ENCODE measurements around the gene IMP3. TPM values are rescaled to one million over a fixed set of nuclear protein-coding genes. Genes with fewer than 3 reads are reported as not detected.
A peak's percentile ranks its signal among the peaks of the same experiment; 100 is the strongest.

The IMP3 gene
- polyA plus RNA-seq, 3 donors from 2014 or later = 193 to 238 (median 221) TPM

DNA sequence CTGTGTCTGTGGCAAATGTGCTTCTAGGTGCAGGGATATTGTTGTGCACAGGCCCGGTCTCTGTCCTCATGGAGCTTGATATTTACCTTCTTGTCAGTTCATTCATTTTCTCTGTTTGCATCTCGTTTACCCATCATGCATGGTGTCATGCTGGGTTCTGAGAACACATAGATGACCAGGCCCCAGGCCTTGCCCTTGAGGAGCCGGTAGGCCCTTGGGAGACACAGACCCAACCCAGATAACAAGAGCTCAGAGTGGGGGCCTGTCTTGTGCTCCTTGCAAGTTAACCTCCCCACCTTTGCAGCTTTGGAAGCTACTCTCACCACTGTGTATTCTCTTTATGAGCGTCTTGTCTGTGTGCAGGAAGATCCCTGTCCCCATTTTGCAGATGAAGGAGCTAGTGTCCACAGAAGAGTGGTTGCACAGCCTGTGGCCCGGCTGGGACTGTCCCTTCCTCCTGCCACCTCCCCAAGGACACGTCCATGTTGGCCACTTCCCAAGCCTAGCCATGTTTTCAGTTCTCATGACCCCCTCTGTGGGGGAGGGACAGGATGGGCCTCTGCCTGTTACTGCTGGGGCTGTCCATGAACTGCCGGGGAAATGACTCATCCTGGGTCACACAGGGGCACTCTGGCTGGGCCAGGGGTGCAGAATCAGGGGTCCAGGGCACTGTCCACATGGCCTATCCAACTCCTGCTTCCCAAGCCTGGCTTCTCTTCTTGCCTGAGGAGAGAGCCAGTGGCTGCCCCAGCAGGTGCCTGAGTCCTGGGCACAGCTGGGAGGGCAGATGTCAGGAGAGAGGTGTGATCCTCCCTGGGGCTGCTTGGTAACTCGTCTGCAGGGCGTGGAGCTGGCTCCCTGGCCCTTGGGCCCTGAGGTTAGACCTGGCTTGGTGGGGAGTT, 11.1 kb upstream of the IMP3 start:
- Mint-ChIP-seq H3K4me3 (peak overlapping the region in 3 of 5 donors; percentile 11 to 70 (median 24)), H3K9me3 (no peaks in the 10 kb centered on the region), H3K36me3 (no peaks in the 10 kb centered on the region), H3K27ac (peak overlapping the region in 5 of 6 donors; percentile 5 to 84 (median 23)), H3K4me1 (peaks cover 29 to 35% of the 10 kb centered on the region in 2 donors), H3K27me3 (ENCODE audit: low read depth in 3 of 3) (peaks cover 0 to 5% (median 3%) of the 10 kb centered on the region in 3 donors)
- no peak for DNase-seq

DNA sequence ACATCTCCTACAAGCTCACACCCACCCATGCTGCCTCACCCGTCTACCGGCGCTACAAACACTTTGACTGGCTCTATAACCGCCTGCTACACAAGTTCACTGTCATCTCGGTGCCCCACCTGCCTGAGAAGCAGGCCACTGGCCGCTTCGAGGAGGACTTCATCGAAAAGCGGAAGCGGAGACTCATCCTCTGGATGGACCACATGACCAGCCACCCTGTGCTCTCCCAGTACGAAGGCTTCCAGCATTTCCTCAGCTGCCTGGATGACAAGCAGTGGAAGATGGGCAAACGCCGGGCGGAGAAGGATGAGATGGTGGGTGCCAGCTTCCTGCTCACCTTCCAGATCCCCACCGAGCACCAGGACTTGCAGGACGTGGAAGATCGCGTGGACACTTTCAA, 9.8 kb upstream of the IMP3 start:
- Mint-ChIP-seq H3K27ac (peak overlapping the region in 1 of 6 donors; percentile 57), H3K4me3 (peak overlapping the region in 4 of 5 donors; percentile 39 to 77 (median 57))

DNA sequence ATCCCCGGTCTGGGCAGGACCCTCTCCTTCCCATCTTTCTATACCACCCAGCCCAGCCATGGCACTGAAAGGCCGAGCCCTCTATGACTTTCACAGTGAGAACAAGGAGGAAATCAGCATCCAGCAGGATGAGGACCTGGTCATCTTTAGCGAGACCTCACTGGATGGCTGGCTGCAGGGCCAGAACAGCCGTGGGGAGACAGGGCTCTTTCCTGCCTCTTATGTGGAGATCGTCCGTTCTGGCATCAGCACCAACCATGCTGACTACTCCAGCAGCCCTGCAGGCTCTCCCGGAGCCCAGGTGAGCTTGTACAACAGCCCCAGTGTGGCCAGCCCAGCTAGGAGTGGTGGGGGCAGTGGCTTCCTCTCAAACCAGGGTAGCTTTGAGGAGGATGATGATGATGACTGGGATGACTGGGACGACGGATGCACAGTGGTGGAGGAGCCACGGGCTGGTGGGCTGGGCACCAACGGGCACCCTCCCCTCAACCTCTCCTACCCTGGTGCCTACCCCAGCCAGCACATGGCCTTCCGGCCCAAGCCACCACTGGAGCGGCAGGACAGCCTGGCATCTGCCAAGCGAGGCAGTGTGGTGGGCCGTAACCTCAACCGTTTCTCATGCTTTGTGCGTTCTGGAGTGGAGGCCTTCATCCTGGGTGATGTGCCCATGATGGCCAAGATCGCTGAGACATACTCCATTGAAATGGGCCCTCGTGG, 9.2 kb upstream of the IMP3 start:
- peaks cover 0 to 2% (median 0%) of the 10 kb centered on the region in 6 donors for H3K9me3 Mint-ChIP-seq
- H3K4me3 Mint-ChIP-seq = peak overlapping the region; percentile 39 to 90 (median 87)
- H3K27ac Mint-ChIP-seq = peak overlapping the region in 4 of 6 donors; percentile 12 to 57 (median 34)
- no peaks in the 10 kb centered on the region for H3K36me3 Mint-ChIP-seq
- peaks cover 0 to 4% (median 1%) of the 10 kb centered on the region in 3 donors for H3K27me3 Mint-ChIP-seq (ENCODE audit: low read depth in 3 of 3)
- DNase-seq = no peak
- H3K4me1 Mint-ChIP-seq = peaks cover 29 to 35% of the 10 kb centered on the region in 2 donors

More for the DNA sequence above, 9.8 kb upstream of the IMP3 start:
- peaks cover 0 to 2% (median 0%) of the 10 kb centered on the region in 6 donors for H3K9me3 Mint-ChIP-seq
- H3K27me3 Mint-ChIP-seq (ENCODE audit: low read depth in 3 of 3) = peaks cover 0 to 4% (median 1%) of the 10 kb centered on the region in 3 donors
- no peaks in the 10 kb centered on the region for H3K36me3 Mint-ChIP-seq
- H3K4me1 Mint-ChIP-seq = peaks cover 29 to 35% of the 10 kb centered on the region in 2 donors
- no peak for DNase-seq

DNA sequence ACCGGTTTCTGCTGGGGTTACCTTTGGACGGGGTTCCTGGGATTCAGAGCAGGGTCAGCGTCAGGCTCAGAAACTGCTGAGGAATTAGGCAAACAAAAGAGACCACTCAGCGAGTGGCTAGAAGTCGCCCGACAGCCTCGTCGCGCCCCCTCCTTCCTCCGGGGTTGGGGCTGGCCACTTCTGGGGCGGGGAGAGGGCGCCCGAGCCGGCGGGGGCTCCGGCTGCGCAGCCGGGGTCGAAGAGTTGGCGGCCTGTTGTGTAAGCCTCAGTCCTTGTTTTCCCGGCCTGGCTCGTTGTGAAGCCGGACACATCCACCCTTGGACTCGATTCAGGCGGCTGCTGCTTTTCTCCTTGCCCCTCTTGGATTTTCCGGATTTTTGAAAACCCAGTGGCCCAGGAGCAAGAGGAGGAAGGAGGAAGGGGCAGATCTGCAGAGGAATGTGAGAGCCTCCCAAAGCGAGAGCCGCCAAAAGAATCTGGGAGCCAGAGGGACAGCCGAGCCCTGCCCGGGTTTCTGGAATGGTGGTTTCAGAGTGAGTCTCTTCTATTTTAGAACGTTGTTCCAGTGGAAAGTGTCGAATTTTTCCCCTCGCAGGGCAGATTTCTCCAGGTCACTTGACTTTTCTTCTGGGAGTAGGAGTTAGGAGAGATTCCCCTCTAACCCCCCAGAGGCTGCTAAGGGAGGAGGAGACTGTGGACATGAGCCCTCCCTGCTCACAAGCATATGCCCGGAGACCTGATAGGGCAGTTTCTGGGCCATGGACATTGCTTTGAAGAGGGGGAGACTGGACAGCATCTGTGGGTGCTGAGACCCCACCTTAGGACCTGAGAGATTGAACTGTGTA, 8.4 kb upstream of the IMP3 start:
- H3K4me1 Mint-ChIP-seq = peaks cover 29 to 35% of the 10 kb centered on the region in 2 donors
- DNase-seq = no peak
- peaks cover 0 to 4% (median 1%) of the 10 kb centered on the region in 3 donors for H3K27me3 Mint-ChIP-seq (ENCODE audit: low read depth in 3 of 3)
- no peaks in the 10 kb centered on the region for H3K36me3 Mint-ChIP-seq
- H3K9me3 Mint-ChIP-seq = peaks cover 0 to 2% (median 0%) of the 10 kb centered on the region in 6 donors
- peak overlapping the region in 5 of 6 donors; percentile 24 to 84 (median 70) for H3K27ac Mint-ChIP-seq
- peak overlapping the region; percentile 86 to 90 (median 87) for H3K4me3 Mint-ChIP-seq

DNA sequence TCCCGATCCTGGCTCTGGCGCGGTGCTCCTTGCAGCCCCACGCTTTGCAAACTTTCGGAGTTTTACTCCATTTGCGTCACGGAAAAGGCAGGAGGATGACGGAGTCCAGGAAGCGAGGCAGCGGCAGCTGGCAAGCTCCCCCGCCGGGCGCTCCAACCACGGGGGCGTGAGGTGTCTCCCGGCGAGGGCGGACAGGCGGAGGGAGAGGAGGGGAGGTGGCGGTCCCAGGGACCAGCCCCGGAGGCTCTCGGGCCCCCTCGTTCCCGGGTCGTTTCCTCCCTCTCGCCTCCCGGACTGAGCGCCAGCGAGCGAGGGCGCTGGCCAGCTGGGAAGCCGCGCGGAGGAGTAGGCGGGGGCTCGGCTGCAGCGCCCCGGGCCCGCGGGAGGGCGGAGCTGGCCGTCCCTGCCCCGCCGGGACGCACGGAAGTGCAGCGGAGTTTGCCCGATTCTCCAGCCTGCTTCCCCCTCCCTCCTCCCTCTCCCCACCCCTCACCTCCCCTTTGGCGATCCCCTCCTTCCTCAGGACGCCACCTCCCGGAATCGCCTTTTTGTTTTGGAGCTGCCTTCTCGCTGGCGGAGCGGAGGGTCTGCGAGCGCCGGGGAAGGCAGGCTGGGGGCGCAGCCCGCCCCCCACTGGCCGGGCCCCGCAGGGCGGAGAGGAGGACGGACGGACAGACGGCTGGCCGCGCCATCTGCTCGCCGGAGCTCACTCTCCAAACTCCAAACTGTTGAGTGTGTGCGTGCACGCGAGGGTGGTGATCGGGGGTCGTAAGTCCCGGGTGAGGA, 7.5 kb upstream of the IMP3 start, which contains the start of gene SNX33:
TSS of gene SNX33 (plus strand) at position 543 of the 786 bp plus-strand sequence. CDS start 1,191 bp downstream, outside the sequence.
- peak within 1 kb of the TSS; percentile 86 to 90 (median 87) for H3K4me3 Mint-ChIP-seq
- DNase-seq = peak; percentile 52 to 65 (median 60)
- H3K4me1 Mint-ChIP-seq = peaks cover 29 to 35% of the 10 kb centered on the region in 2 donors
- H3K27ac Mint-ChIP-seq = peak within 1 kb of the TSS in 5 of 6 donors; percentile 59 to 84 (median 82)
- peaks cover 0 to 4% (median 1%) of the 10 kb centered on the region in 3 donors for H3K27me3 Mint-ChIP-seq (ENCODE audit: low read depth in 3 of 3)
- peaks cover 0 to 2% (median 0%) of the 10 kb centered on the region in 6 donors for H3K9me3 Mint-ChIP-seq
- H3K36me3 Mint-ChIP-seq = no peaks in the 10 kb centered on the region

DNA sequence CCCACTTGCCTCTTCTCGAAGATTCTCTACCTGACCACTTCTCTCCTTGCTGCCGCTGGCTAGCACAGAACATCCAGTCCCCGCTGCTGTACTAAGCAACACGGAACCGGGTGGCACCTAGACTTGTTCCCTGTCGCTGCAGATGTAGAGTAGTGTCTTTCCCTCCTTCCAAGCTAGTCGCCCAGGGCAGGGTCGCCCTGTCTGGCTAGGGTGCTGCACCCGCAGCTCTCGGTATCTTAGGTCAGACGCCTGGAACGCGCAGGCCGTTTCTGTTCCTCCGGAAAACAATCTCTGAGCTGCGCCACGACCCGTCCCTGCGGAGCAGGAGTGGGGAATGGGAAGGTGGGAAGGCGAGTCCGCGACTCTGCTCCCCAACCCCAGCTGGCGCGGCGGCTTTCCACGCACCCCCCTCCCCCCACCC, 6.9 kb upstream of the IMP3 start:
- peak overlapping the region in 5 of 6 donors; percentile 9 to 82 (median 59) for H3K27ac Mint-ChIP-seq
- peaks cover 29 to 33% of the 10 kb centered on the region in 2 donors for H3K4me1 Mint-ChIP-seq
- peak in 1 of 3 donors; percentile 10 for DNase-seq
- peaks cover 0 to 4% (median 1%) of the 10 kb centered on the region in 3 donors for H3K27me3 Mint-ChIP-seq (ENCODE audit: low read depth in 3 of 3)
- peak overlapping the region; percentile 75 to 89 (median 85) for H3K4me3 Mint-ChIP-seq
- peaks cover 0 to 2% (median 0%) of the 10 kb centered on the region in 6 donors for H3K9me3 Mint-ChIP-seq
- H3K36me3 Mint-ChIP-seq = no peaks in the 10 kb centered on the region

DNA sequence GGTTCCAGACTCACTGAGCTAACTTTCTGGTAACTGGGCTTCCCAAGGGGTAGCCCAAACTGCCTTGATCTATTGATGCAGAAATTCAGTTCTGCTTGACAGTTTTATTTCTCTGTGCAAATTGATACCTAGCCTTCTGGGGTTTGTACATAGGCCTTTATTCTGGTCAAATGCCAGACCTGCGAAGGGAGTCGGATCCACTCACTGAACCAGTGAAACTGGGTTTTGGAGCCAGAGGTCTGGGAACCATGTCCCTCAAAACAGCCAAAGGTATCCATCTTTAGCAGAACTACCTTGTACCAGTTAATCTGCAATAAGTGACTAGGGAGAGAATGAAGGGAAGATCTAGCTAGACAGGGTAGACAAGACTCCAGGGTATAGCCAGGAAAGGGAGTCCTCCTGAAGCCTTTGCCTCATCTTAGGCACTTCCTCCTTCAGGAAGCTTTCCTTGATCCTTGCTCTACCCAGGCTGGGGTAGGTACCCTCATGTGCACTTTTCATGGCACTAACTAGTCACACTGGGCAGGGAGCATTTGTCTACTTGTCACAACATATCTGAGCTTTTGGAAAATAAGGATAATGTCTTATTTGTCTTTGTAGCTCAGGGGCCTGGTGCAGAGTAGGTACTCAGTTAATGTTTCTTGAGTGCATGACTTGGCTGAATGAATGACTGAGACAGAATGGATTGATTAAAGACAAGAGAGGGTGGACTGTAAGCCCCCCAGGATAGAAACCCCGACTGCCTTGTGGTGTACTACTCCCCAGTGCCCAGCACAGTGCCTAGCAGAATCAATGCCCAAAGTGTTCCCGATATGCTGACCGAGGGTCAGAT, 6.3 kb upstream of the IMP3 start:
- Mint-ChIP-seq H3K27me3 (ENCODE audit: low read depth in 3 of 3) (peaks cover 0 to 4% (median 1%) of the 10 kb centered on the region in 3 donors), H3K36me3 (no peaks in the 10 kb centered on the region), H3K4me1 (peaks cover 27% of the 10 kb centered on the region in 2 donors), H3K9me3 (peaks cover 0 to 2% (median 0%) of the 10 kb centered on the region in 6 donors), H3K27ac (peak overlapping the region in 5 of 6 donors; percentile 9 to 82 (median 50)), H3K4me3 (peak overlapping the region; percentile 75 to 89 (median 85))
- no peak for DNase-seq

DNA sequence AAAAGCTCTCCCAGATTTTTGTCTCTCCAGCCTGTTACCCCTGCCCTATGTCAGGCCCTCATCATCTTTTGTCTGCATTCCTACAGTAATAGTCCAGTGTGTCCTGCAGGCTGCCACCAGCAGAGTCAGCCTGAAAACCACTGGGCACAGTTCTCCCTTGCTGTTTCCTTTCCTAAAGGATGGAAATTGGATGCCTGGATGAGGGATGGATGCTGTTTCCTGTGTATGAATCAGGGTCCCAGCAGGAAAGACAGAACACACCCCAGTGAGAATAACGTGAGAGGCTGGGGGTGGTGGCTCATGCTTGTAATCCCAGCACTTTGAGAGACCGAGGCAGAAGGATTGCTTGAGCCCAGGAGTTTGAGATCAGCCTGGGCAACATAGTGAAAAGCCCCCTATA, 4.4 kb upstream of the IMP3 start:
- Mint-ChIP-seq H3K27me3 (ENCODE audit: low read depth in 3 of 3) (peaks cover 0 to 8% (median 5%) of the 10 kb centered on the region in 3 donors), H3K4me1 (peaks cover 21 to 31% of the 10 kb centered on the region in 2 donors), H3K9me3 (peaks cover 0 to 2% (median 0%) of the 10 kb centered on the region in 6 donors), H3K27ac (no peak overlapping the region), H3K4me3 (no peak overlapping the region), H3K36me3 (no peaks in the 10 kb centered on the region)
- no peak for DNase-seq

DNA sequence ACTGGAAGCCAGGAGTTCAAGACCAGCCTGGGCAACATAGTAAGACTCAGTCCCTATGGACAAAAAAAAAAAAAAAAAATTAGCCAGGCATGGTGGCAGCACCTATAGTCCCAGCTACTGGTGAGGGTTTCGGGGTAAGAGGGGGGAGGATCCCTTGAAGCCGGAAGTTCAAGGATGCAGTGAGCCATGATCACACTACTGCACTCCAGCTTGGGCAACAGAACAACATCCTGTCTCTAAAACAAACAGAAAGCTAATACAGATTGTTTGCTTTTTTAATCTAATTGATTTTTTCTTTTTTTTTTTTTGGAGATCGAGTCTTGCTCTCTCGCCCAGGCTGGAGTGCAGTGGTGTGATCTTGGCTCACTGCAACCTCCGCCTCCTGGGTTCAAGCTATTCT, 1.6 kb upstream of the IMP3 start:
- peaks cover 0 to 3% (median 0%) of the 10 kb centered on the region in 3 donors for H3K36me3 Mint-ChIP-seq
- no peak overlapping the region for H3K27ac Mint-ChIP-seq
- no peak overlapping the region for H3K4me3 Mint-ChIP-seq
- peaks cover 0 to 7% (median 3%) of the 10 kb centered on the region in 3 donors for H3K27me3 Mint-ChIP-seq (ENCODE audit: low read depth in 3 of 3)
- H3K9me3 Mint-ChIP-seq = peaks cover 0 to 2% (median 0%) of the 10 kb centered on the region in 6 donors
- DNase-seq = no peak
- H3K4me1 Mint-ChIP-seq = peaks cover 39 to 42% of the 10 kb centered on the region in 2 donors

DNA sequence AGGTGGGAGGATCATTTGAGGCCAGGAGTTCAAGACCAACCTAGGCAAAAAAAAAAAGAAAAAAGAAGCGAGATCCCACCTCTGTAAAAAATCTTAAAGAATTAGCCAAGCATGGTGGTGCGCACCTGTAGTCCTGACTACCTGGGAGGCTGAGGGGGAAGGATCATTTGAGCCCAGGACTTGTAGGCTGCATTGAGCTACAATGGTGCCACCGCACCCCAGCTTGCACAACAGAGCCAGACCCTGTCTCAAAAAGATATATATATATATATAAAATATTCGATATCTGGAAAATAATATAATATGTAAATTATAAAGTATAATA, 1.1 kb upstream of the IMP3 start:
- Mint-ChIP-seq H3K27me3 (ENCODE audit: low read depth in 3 of 3) (peaks cover 0 to 7% (median 2%) of the 10 kb centered on the region in 3 donors), H3K4me1 (peaks cover 37 to 39% of the 10 kb centered on the region in 2 donors), H3K4me3 (peak overlapping the region; percentile 92 to 94 (median 93)), H3K36me3 (peaks cover 0 to 3% (median 0%) of the 10 kb centered on the region in 3 donors), H3K27ac (peak overlapping the region; percentile 79 to 96 (median 95)), H3K9me3 (peaks cover 0 to 2% (median 0%) of the 10 kb centered on the region in 6 donors)
- no peak for DNase-seq

DNA sequence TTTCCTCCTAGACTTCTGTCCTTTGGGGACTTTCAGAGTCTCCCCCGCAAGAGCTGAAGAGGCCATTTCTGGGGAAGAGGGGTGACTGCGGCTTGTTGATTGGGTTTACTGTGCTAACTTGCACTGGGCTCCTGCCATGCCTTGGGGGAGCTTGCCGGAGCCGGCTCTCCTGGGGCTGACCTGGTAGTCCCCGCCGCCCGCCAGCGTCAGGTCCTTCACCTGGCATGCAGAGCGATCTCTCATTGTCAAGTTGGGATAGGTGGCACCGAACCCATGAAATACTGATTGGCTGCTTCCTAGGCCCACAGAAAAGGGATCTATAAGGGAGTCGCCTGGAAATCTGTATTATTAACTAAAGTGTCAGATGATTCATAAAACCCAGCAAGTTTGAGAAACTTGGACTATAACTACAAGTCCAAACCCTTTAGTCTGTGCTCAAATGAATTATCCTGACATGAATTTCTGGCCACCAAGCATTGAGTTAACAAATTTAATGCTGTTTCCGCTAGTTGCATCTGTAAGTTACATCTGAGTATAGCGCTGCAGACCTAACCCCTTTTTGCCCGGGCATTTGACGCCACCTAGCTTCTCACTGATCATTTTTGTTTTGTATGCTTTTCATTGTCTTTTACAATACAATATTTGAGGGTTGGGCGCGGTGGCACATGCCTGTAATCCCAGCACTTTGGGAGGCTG, 607 bp upstream of the IMP3 start:
- Mint-ChIP-seq H3K36me3 (peaks cover 0 to 3% (median 0%) of the 10 kb centered on the region in 3 donors), H3K9me3 (peaks cover 0 to 2% (median 0%) of the 10 kb centered on the region in 6 donors), H3K27me3 (ENCODE audit: low read depth in 3 of 3) (peaks cover 0 to 7% (median 2%) of the 10 kb centered on the region in 3 donors), H3K27ac (peak overlapping the region; percentile 79 to 96 (median 95)), H3K4me3 (peak overlapping the region; percentile 92 to 94 (median 93)), H3K4me1 (peaks cover 38 to 39% of the 10 kb centered on the region in 2 donors)
- DNase-seq = peak; percentile 44 to 54 (median 52)
